ENCODE data around the gene MYO5B.

- no peak for TF ChIP-seq CTCF (IDR thresholded peaks at IDR 0.05)
- no peak for TF ChIP-seq EZH2 (IDR thresholded peaks at IDR 0.05; ENCODE audit: borderline replicate concordance, insufficient read depth, low read depth, low read length, poor library complexity, severe bottlenecking)
Observed at GRCh38 chr18:50171406-50171805, 23.5 kb downstream of the MYO5B start.

Measured in B cell (primary cell).